Caco-2 (cell line): ENCODE results near the gene MT2A. TPM values are rescaled to one million over a fixed set of nuclear protein-coding genes. Genes with fewer than 3 reads are reported as not detected.

Experiments used
- BruUV-seq: library from RNA; stranded (reverse); fragments of 400-500 nt; replicated peaks from 2 replicates; lab custom pipeline; 2021; lab: Mats Ljungman, UMichigan
- CTCF ChIA-PET: fragments of 300-600 bp; sonication (Branson Sonifier 250); formaldehyde crosslinking; loops from one replicate; lab custom pipeline; 2022; ENCODE audit warnings: antibody characterized with exemption; lab: Charles Lee
- POLR2A ChIA-PET: fragments of 300-600 bp; sonication (Branson Sonifier 250); formaldehyde crosslinking; loops from one replicate; lab custom pipeline; 2022; ENCODE audit warnings: antibody characterized with exemption; lab: Charles Lee
- DNase-seq, 2 experiments: peaks; one replicate each; pipeline versions ENCODE4 v3.0.0 to v3.0.0-alpha.2; 2020 to 2022
- H3K27me3 ChIP-seq: replicated peaks from 2 replicates; pipeline ENCODE4 v1.6.0; 2011; ENCODE audit warnings: low read length; ENCODE audit not compliant: control insufficient read depth, insufficient read depth
- H3K36me3 ChIP-seq: 2 replicates; pipeline ENCODE4 v1.5.1; 2011; ENCODE audit warnings: low read length; ENCODE audit not compliant: control insufficient read depth, insufficient read depth
- H3K4me1 ChIP-seq: fragments of 250-450 bp; sonication (Bioruptor Pico); 2 replicates; pipeline ENCODE4 v1.5.1; 2020; ENCODE audit warnings: mild to moderate bottlenecking
- H3K4me3 ChIP-seq: 2 replicates; pipeline ENCODE4 v1.5.1; 2011; ENCODE audit warnings: low read depth, mild to moderate bottlenecking, control low read depth, low read length
- H3K9me3 ChIP-seq: fragments of 250-450 bp; sonication (Bioruptor Pico); 2 replicates; pipeline ENCODE4 v1.5.1; 2020; ENCODE audit warnings: mild to moderate bottlenecking, moderate library complexity
- H3K27ac Mint-ChIP-seq: one replicate; pipeline ENCODE4 v1.8.0; 2022; ENCODE audit warnings: mixed read lengths; ENCODE audit not compliant: unreplicated experiment
- H3K27me3 Mint-ChIP-seq: one replicate; pipeline ENCODE4 v1.8.0; 2022; ENCODE audit warnings: mixed read lengths; ENCODE audit not compliant: insufficient read depth, unreplicated experiment
- H3K36me3 Mint-ChIP-seq: one replicate; pipeline ENCODE4 v1.8.0; 2022; ENCODE audit warnings: mild to moderate bottlenecking, mixed read lengths; ENCODE audit not compliant: insufficient read depth, unreplicated experiment
- H3K4me1 Mint-ChIP-seq: one replicate; pipeline ENCODE4 v1.8.0; 2022; ENCODE audit warnings: low read depth, mixed read lengths; ENCODE audit not compliant: unreplicated experiment
- H3K4me3 Mint-ChIP-seq: one replicate; pipeline ENCODE4 v1.8.0; 2022; ENCODE audit warnings: mild to moderate bottlenecking, moderate library complexity, mixed read lengths; ENCODE audit not compliant: unreplicated experiment
- H3K9me3 Mint-ChIP-seq: one replicate; pipeline ENCODE4 v1.8.0; 2022; ENCODE audit warnings: mixed read lengths; ENCODE audit not compliant: unreplicated experiment
- CTCF ChIP-seq, 2 experiments: fragments of 200-600 bp in 1 of 2; IDR thresholded peaks; 1 replicate in 1 of 2; 2 replicates in 1 of 2; pipeline versions ENCODE4 v1.5.1 to v1.8.0; 2011 to 2022; ENCODE audit warnings: antibody characterized with exemption in 1 of 2, control low read depth in 1 of 2, inconsistent platforms in 1 of 2, low read depth in 1 of 2, low read length in 1 of 2, mild to moderate bottlenecking in 1 of 2, moderate library complexity in 1 of 2; ENCODE audit not compliant: insufficient read depth in 1 of 2, severe bottlenecking in 1 of 2, unreplicated experiment in 1 of 2
- intact Hi-C: fragments of 100-400 bp; cut with micrococcal nuclease; formaldehyde crosslinking; loops from one replicate; pipeline ENCODE4 v1.10.0; 2022; ENCODE audit not compliant: unreplicated experiment
- total RNA-seq: library from RNA; stranded (reverse); gene quantifications from 2 replicates; pipeline ENCODE4 v1.2.3, GENCODE V29; 2022

MT2A gene
- total RNA-seq, 1 experiment from 2014 or later = 10.5 TPM

DNA sequence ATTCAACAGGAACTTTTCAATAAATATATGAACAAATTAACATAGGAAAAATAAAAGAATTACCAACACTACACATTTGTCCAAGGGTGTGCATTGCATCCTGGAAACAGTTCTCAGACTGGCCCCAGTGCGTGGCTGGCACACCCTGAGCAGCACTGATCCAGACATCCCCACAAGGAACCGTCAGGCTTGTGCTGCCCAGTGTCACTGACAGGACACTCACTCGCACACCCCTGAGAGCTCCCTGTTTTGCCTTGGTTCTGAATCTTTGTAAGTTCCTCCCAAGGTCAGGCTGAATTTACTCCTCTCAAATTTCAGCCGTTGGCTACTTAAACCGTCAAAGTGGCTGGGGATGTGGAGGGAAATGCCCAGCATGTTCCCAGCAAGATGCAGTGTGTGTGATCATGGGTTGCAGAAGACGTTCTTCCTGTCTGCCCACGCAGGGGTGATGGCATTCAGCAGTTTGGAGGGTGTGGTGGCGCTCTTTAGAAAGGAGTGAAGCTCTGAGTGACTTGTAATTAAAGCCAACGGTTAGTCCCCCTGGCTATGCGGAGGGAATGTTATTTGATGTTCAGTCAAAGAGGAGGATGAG, 1.7 kb downstream of the MT2A start:
- Mint-ChIP-seq H3K27me3 (peaks cover 3% of the 10 kb centered on the region), H3K4me1 (peaks cover 25% of the 10 kb centered on the region), H3K4me3 (peak overlapping the region; percentile 74), H3K27ac (no peak overlapping the region), H3K36me3 (no peaks in the 10 kb centered on the region), H3K9me3 (no peaks in the 10 kb centered on the region)
- intact Hi-C loops = no loop called here
- Histone ChIP-seq H3K4me3 (no peak overlapping the region), H3K27me3 (no peaks in the 10 kb centered on the region; the same call in 1 of the 2 replicates), H3K36me3 (no peaks in the 10 kb centered on the region), H3K9me3 (no peaks in the 10 kb centered on the region), H3K4me1 (peaks cover 11% of the 10 kb centered on the region; the same call in 1 of the 2 replicates)
- ChIA-PET CTCF (no interaction called here), POLR2A (no interaction called here)
- TF ChIP-seq CTCF (IDR thresholded peaks at IDR 0.05; ENCODE audit: insufficient read depth in 1 of 2, low read depth in 1 of 2, low read length in 1 of 2, severe bottlenecking in 1 of 2, unreplicated experiment in 1 of 2) = no peak
- no peak for DNase-seq
- no TSS peak for BruUV-seq

GRCh38 chr16:56610609-56611111, 2.3 kb downstream of the MT2A start:
- intact Hi-C loops = no loop called here

DNA sequence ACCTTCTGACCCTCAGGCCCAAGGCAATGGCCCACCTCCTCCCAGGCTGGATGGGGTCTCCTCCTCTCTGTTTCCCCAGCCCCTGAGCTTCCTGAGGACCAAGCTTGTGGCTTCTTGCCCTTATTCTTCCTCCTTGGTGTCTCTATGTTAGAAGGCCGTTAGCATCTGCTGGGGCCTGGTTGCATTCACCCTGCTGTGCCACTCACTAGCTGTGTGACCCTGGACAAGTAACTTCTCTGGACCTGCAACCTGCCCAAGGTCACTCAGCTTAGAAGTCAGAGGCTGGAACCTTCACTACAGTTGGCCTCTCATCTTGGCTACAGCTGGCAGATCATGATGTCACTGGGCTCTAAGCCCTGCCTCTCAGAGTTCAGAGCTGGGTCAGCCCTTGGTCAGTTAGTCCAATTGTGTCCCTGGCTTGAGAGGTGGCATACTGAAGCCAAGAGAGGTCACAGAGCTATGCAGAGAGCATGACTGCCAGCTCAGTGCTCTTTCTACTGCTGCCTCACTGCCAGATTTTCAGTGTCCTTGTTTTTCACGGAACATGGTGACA, 3.0 kb downstream of the MT2A start:
- POLR2A ChIA-PET = no interaction called here
- intact Hi-C loops = no loop called here

More at GRCh38 chr16:56610609-56611111, 2.3 kb downstream of the MT2A start:
- no peak for DNase-seq
- H3K4me3 ChIP-seq = no peak overlapping the region
- no peaks in the 10 kb centered on the region; the same call in 1 of the 2 replicates for H3K27me3 ChIP-seq
- Mint-ChIP-seq H3K36me3 (no peaks in the 10 kb centered on the region), H3K27ac (no peak overlapping the region), H3K27me3 (peaks cover 3% of the 10 kb centered on the region), H3K4me1 (peaks cover 25% of the 10 kb centered on the region), H3K4me3 (peak overlapping the region; percentile 10), H3K9me3 (no peaks in the 10 kb centered on the region)
- peaks cover 11% of the 10 kb centered on the region; the same call in 1 of the 2 replicates for H3K4me1 ChIP-seq
- ChIA-PET CTCF (no interaction called here), POLR2A (no interaction called here)
- no TSS peak for BruUV-seq
- TF ChIP-seq CTCF (IDR thresholded peaks at IDR 0.05; ENCODE audit: insufficient read depth in 1 of 2, low read depth in 1 of 2, low read length in 1 of 2, severe bottlenecking in 1 of 2, unreplicated experiment in 1 of 2) = no peak
- H3K9me3 ChIP-seq = no peaks in the 10 kb centered on the region
- H3K36me3 ChIP-seq = no peaks in the 10 kb centered on the region

More for the DNA sequence above, 3.0 kb downstream of the MT2A start:
- Mint-ChIP-seq H3K27me3 (peaks cover 3% of the 10 kb centered on the region), H3K9me3 (no peaks in the 10 kb centered on the region), H3K36me3 (no peaks in the 10 kb centered on the region), H3K4me1 (peaks cover 25% of the 10 kb centered on the region), H3K4me3 (no peak overlapping the region), H3K27ac (no peak overlapping the region)
- Histone ChIP-seq H3K27me3 (no peaks in the 10 kb centered on the region; the same call in 1 of the 2 replicates), H3K9me3 (no peaks in the 10 kb centered on the region), H3K4me1 (peaks cover 11% of the 10 kb centered on the region; the same call in 1 of the 2 replicates), H3K36me3 (no peaks in the 10 kb centered on the region), H3K4me3 (no peak overlapping the region)
- no peak for TF ChIP-seq CTCF (IDR thresholded peaks at IDR 0.05; ENCODE audit: insufficient read depth in 1 of 2, low read depth in 1 of 2, low read length in 1 of 2, severe bottlenecking in 1 of 2, unreplicated experiment in 1 of 2)
- DNase-seq = no peak
- CTCF ChIA-PET = interaction anchor here (0.7 kb wide), 1 partner anchor 11 kb away, joined by 4 read pairs; no protein-coding TSS in a partner anchor
- no TSS peak for BruUV-seq
